NB4 (cell line): ENCODE results near the gene EXOSC2.

Experiments used
- DNase-seq: peaks from one replicate; pipeline ENCODE4 v3.0.0; 2010; ENCODE audit warnings: low read depth
- H3K4me3 ChIP-seq: one replicate; pipeline ENCODE4 v1.5.1; 2011; ENCODE audit warnings: mild to moderate bottlenecking, low read depth, low read length, moderate library complexity
- MYC ChIP-seq: IDR thresholded peaks from 2 replicates; pipeline ENCODE4 v1.6.1; 2011; ENCODE audit warnings: low read depth, low read length
- POLR2A ChIP-seq: IDR thresholded peaks from 2 replicates; pipeline ENCODE4 v1.6.1; 2011; ENCODE audit warnings: mild to moderate bottlenecking; ENCODE audit not compliant: insufficient read length; ENCODE audit errors: extremely low read depth
- TF ChIP-seq, protein P1 (sequence below): IDR thresholded peaks from 2 replicates; pipeline ENCODE4 v1.6.1; 2011; ENCODE audit warnings: low read depth, low read length
- TF ChIP-seq, protein P2 (sequence below): IDR thresholded peaks from one replicate; pipeline ENCODE4 v1.5.1; 2012; ENCODE audit warnings: low read depth, low read length

EXOSC2 gene

DNA sequence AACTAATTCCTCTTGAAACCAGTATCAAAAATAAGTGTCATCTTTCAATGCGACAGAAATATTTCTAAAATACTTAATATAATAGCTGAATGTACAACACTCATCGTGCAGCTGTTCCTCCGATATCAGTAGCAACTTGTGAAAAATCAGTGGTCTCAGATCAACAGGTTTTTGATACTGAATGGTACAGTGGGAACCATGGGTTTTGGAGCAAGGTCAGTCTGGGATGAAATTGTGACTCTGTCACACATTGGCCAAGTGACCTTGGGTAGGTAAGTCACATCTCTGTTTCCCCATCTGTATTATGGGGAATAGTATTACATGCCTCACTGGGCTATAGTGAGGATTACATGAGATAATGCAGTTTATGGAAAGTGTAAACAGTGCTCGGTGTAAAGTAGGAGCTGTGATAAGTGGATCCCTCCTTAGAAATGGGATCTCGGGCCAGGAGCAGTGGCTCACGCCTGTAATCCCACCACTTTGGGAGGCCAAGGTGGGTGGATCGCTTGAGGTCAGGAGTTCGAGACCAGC lies 17.3 kb downstream of the EXOSC2 start:
- no peak for TF ChIP-seq POLR2A
- no peak for TF ChIP-seq MYC
- TF ChIP-seq, protein P1, sequence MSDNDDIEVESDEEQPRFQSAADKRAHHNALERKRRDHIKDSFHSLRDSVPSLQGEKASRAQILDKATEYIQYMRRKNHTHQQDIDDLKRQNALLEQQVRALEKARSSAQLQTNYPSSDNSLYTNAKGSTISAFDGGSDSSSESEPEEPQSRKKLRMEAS: no peak
- TF ChIP-seq, protein P2, sequence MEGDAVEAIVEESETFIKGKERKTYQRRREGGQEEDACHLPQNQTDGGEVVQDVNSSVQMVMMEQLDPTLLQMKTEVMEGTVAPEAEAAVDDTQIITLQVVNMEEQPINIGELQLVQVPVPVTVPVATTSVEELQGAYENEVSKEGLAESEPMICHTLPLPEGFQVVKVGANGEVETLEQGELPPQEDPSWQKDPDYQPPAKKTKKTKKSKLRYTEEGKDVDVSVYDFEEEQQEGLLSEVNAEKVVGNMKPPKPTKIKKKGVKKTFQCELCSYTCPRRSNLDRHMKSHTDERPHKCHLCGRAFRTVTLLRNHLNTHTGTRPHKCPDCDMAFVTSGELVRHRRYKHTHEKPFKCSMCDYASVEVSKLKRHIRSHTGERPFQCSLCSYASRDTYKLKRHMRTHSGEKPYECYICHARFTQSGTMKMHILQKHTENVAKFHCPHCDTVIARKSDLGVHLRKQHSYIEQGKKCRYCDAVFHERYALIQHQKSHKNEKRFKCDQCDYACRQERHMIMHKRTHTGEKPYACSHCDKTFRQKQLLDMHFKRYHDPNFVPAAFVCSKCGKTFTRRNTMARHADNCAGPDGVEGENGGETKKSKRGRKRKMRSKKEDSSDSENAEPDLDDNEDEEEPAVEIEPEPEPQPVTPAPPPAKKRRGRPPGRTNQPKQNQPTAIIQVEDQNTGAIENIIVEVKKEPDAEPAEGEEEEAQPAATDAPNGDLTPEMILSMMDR: no peak
- no peak for DNase-seq

DNA sequence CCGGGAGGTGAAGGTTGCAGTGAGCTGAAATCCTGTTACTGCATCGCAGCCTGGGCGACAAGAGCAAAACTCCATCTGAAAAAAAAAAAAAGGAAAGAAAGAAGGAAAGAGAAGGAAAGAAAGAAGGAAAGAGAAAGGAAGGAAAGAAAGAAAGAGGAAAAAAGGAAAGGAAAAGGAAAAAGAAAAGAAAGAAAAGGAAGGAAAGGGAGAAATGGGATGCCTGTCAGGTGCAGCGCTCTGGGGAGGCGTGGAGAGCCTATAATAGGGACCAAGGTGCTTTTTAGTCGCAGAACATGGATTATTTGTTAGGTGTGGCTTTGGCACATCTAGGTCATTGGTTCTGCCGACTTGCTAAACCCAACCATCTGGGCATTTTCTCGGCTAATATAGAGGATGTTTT lies 17.9 kb downstream of the EXOSC2 start:
- no peak overlapping the region for H3K4me3 ChIP-seq

More for the DNA sequence above, 17.3 kb downstream of the EXOSC2 start:
- H3K4me3 ChIP-seq: no peak overlapping the region

DNA sequence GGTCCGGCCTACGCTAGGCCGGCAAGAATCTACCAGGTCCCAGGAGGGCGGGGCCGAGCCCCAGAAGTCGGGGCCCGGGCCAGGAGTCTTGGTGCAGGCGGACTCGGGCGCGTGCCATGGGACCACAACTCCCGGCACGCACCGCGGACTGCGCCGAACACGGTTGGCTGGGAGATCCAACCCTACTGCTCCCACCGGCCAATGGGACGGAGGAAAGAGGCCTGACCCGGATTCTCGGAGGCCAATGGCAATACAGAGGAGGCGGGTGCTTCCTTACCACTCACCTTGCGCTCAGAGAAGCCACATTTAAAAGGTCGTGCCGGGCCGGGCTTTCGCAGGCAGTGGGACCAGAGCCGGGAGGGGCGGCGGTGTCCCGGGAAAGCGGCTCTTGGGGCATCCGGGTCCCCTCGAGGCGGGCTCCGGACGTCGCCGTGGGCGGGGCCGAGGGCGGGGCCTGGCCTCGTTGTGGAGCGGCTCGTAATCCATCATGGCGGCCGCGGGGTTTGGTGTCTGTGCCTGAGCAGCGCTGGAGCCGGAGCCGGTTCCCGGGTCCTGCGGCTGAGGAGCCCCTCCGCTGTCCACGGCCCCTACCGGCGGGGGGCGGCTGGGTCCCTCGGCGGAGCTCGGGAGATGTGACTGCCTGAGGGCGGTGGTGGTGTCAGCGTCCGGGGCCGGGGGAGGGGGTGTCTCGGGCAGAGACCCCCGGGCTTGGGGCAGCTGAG lies 19.1 kb downstream of the EXOSC2 start:
- DNase-seq: peak; percentile 99
- H3K4me3 ChIP-seq: peak overlapping the region; percentile 65
- TF ChIP-seq, protein P1: peak; percentile 36; the same call in 1 of the 2 replicates
- TF ChIP-seq MYC: no peak
- TF ChIP-seq POLR2A: peak; percentile 37
- TF ChIP-seq, protein P2: no peak

More for the DNA sequence above, 17.9 kb downstream of the EXOSC2 start:
- TF ChIP-seq, protein P1: no peak
- TF ChIP-seq, protein P2: no peak
- TF ChIP-seq POLR2A: no peak
- TF ChIP-seq MYC: no peak
- DNase-seq: no peak

DNA sequence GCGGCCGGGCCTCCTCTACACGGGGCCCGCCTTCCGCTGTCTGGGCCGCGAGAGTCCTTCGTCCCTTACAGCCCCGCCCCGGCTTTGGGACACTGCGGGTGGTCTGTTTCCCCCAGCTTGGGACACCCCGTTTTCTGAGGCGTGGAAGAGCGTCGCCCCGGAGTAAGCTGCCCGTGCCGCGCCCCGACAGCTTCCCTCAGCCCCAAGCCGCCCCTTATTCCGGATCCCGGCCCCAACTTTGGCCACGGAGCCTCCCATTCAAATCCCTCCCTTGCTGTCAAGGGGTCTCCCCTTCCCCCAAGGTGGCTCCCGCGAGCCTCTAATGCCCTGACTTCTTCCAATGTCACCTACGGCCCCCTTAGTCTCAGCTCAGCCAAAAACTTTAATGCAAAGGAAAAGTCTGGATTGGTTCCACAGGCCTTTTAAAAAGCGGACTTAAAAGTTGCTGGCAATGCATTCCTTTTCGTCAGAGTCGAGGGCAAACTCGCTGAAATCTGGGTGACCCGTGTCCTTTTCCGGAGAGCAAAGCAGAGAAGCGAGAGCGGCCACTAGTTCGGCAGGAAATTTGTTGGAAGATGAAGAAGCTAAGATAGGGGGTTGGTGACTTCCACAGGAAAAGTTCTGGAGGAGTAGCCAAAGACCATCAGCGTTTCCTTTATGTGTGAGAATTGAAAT lies 19.8 kb downstream of the EXOSC2 start:
- TF ChIP-seq, protein P2: no peak
- no peak for TF ChIP-seq MYC
- TF ChIP-seq, protein P1: no peak
- no peak for TF ChIP-seq POLR2A
- H3K4me3 ChIP-seq: peak overlapping the region; percentile 65
- peak; percentile 42 for DNase-seq

DNA sequence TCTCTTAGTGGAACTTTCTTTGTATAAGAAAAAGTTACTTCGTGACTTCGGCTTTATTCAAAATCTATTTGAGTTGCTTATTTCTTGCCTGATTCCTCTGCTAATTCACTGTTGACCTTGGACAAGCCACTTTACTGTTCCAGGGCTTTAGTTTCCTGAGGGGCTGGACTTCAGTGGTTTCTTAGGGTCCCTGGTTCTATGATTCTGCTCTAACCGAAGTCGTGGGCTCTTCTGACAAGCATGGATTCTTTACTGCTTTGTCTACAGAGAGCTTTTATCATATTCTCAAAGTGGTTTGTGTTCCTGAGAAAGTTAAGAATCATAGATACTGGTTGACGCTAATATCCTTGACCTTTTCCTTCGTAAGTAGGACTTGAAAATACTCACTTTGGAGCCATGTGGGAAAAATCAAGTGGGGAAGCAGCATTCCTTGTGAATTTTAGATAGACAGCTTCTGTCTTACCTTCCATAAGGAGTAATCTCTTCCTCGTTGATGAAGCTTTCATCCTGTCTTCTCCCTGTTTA lies 21.1 kb downstream of the EXOSC2 start:
- TF ChIP-seq MYC: no peak
- TF ChIP-seq POLR2A: no peak
- TF ChIP-seq, protein P2: no peak
- TF ChIP-seq, protein P1: no peak
- no peak for DNase-seq
- H3K4me3 ChIP-seq: peak overlapping the region; percentile 65
